NCI-H1694 treated with DMSO at 0.1 percent for 48 hours (cell line): ENCODE data around the gene GRID2IP.
A peak's percentile ranks its signal among the peaks of the same experiment; 100 is the strongest.
"Not testable (repeated sequence)": the region's sequence is repeated elsewhere in the genome, so short reads cannot be mapped to it uniquely, and the experiment has no call there.

Source experiments
- DNase-seq: peaks from one replicate; lab custom pipeline; 2025; lab: John Stamatoyannopoulos, UW

GRID2IP gene

DNA sequence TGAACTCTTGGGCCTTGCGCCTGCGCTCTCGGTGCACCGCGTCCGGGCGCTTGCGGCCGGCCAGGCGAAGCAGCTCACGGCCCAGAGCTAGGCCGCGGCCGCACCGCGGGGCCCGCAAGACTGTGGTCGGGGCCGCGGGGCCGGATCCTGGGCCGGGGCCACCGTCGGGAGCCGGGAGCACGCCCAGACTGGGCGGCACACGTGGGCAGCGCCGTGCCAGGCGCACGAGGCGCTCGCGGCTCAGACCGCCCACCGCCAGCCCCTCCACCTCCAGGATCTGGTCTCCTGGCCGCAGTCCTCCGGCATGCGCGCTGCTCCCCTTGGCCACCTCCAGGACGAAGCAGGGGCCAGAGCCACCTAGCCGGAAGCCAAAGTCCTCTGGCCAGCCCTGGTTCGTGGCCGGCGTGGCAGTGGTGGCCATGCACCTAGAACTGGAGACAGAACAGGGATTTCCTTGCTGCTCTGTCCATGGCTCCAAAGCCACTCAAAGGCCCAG is at the start of gene GRID2IP:
GRID2IP (minus strand) TSS at position 446 of the 496 bp plus-strand sequence; CDS start at position 421, 25 bp downstream.
- no peak for DNase-seq

DNA sequence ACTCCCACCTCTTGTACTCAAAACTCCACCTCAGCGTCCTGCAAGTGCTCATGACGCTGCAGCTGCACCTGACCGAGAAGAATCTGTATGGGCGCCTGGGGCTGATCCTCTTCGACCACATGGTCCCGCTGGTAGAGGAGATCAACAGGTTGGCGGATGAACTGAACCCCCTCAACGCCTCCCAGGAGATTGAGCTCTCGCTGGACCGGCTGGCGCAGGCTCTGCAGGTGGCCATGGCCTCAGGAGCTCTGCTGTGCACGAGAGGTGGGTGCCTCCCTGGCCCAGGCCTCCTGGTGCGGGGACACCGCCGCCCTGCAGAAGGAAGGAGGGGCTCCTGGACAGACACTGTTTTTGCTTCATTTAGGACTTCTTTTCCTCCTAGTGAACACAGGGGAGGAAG is 48.8 kb upstream of the GRID2IP start:
- no peak for DNase-seq

DNA sequence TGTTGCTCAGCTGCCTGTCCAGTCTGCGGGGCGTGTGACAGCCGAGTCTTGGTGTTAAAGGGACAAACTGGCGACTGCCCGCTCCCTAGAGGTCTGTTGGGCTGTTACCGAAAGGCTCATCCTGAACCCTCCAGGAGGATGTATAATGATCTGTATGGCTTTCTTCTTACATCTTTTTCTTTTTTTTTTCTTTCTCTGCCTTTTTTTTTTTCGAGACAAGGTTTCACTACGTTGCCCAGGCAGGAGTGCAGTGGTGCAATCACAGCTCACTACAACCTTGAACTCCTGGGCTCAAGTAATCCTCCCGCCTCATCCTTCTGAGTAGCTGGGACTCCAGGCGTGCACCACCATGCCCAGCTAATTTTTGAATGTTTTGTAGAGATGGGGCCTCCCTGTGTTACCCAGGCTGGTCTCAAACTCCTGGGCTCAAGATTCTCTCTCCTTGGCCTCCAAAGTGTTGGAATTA is 39.4 kb upstream of the GRID2IP start:
- no peak for DNase-seq

DNA sequence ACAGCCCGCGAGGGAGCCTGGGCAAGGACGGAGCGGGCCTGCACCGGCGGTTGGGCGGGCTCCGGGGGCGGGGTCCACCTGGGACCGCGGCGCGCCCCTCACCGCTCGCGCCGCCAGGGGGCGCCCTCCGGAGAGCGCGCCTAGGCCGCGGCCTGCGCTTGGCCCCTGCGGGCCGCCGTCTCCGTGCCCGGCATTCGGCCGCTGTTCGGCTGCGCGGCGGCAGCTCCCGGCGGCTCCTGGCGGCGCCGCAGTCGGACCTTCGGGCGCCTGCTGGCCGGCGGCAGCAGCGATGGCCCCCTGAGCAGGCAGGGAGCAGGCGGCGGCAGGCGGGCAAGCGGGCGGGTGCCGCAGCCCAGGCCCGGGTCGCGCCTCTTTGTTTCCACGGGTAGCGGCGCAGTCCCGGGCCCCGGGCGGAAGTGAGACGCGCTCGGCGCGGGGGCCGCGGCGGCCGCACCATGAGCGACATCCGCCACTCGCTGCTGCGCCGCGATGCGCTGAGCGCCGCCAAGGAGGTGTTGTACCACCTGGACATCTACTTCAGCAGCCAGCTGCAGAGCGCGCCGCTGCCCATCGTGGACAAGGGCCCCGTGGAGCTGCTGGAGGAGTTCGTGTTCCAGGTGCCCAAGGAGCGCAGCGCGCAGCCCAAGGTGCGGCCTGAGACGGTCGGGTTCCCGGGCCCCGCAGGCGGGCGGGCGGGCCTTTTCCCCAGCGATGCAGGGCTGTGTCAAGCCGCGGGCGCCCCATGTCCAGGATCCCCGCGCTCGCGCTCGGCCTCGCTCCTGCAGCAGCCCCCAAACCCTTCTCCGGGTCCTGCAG is 38.8 kb upstream of the GRID2IP start, which contains the start of gene INTS15:
INTS15 (plus strand) TSS at position 193 of the 816 bp plus-strand sequence; CDS start at position 456, 263 bp downstream.
- DNase-seq: peak; percentile 45

DNA sequence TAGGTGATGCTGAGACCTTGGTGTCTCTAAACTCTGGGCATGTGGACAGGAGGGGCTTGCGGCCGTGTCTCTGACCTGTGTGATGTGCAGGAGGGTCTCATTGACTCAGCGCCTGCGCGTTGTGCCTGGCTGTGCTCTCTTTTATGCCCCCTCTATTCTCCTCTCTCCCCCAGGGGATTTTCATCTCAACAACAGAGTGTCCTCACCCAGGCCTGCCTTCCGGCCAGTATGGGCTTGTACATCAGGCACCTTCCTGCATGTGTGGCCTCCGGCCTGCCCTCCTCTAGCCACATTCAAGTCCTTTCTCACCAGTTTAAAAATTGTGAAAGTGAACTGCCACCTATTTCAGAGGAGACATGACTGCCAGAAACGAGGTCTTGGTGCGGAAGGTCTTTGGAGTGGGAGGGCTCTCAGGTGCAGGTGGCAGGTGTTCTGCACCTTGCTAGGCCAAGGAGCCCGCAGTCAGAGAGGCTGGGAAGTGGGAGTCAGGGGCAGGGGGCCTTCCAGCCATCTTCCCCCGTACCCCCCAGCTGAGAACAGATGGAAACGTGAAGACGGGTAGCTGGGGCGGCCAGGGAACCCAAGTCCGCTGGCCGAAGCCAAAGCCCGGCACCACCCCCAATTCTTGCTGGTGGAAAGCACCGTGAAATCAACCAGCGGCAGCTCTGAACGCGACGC is 38.0 kb upstream of the GRID2IP start:
- no peak for DNase-seq

DNA sequence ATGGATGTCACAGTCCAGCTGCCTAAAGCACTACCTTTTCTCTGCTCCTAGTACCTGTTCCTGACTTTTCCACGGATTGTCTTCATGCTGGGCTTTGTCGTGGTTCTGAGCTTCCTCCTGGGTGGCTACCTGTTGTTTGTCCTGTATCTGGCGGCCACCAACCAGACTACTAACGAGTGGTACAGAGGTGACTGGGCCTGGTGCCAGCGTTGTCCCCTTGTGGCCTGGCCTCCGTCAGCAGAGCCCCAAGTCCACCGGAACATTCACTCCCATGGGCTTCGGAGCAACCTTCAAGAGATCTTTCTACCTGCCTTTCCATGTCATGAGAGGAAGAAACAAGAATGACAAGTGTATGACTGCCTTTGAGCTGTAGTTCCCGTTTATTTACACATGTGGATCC is 37.3 kb upstream of the GRID2IP start:
- no peak for DNase-seq

DNA sequence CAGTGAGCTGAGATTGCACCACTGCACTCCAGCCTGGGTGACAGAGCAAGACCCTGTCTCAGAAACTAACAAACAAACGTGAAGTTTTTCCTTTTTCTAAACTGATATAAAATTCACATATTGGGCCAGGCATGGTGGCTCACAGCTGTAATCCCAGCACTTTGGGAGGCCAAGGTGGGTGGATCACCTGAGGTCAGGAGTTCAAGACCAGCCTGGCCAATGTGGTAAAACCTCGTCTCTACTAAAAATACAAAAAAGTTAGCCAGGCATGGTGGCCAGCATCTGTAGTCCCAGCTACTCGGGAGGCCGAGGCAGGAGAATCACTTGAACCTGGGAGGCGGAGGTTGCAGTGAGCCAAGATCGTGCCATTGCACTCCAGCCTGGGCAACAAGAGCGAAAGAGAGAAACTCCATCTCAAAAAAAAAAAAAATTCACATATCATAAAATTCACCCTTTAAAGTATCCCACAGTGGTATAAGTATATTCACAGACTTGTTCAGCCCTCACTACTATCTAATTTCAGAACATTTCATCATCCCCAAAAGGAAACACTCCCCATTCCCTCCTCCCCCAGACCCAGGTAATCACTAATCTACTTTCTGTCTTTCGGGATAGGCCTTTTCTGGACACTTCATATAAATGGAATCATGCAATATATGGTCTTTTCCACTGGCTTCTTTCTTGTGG is 34.6 kb upstream of the GRID2IP start:
- not testable (repeated sequence) for DNase-seq

DNA sequence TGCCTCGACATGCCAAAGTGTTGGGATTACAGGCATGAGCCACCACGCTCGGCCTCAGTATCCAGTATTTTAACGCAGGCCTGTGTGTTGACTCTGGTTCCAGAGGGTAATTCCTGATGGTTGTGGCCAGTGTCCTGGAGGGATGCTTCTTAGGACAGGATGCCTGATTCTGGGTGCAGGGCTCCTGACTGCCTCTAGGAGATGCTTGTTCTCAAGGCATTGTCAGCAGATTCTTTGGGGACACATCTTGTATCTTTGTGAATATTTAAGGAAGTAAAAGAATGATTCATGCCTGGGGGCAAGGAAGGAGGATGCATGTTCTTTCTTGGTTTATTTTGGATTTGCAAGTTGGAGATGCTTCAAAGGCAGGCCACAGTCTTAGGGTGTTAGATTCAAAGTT is 28.2 kb upstream of the GRID2IP start:
- no peak for DNase-seq

DNA sequence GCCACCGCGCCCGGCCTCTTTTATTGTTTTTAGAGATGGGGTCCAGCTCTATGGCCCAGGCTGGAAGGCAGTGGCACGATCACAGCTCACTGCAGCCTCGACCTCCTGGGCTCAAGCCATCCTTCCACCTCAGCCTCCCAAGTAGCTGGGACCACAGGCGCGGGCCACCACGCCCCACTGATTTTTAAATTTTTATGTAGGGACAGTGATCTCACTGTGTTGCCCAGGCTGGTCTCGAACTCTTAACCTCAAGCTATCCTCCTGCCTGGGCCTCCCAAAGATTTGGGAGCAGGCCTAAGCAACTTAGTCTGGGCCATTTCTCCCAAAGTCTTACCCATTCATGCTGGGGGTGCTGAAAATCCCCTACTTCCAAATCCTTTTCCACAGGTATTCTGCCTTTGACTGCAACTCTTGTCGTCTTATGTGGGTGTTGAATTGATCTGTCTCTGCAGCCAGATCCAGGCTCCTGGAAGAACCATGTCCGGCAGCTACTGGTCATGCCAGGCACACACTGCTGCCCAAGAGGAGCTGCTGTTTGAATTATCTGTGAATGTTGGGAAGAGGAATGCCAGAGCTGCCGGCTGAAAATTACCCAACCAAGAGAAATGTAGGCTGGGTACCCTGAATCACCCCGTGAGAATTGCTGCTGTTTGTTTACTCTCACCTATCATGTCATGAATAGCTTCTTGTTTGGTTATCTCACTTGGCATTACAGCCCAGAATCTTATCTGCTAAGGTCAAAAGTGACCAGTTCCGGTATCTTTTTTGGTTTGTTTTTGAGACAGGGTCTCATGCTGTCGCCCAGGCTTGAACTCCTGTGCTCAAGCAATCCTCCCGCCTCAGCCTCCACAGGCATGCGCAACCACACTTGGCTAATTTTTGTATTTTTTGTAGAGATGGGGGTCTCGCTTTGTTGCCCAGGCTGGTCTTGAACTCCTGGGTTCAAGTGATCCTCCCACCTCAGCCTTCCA is 27.1 kb upstream of the GRID2IP start:
- no peak for DNase-seq

DNA sequence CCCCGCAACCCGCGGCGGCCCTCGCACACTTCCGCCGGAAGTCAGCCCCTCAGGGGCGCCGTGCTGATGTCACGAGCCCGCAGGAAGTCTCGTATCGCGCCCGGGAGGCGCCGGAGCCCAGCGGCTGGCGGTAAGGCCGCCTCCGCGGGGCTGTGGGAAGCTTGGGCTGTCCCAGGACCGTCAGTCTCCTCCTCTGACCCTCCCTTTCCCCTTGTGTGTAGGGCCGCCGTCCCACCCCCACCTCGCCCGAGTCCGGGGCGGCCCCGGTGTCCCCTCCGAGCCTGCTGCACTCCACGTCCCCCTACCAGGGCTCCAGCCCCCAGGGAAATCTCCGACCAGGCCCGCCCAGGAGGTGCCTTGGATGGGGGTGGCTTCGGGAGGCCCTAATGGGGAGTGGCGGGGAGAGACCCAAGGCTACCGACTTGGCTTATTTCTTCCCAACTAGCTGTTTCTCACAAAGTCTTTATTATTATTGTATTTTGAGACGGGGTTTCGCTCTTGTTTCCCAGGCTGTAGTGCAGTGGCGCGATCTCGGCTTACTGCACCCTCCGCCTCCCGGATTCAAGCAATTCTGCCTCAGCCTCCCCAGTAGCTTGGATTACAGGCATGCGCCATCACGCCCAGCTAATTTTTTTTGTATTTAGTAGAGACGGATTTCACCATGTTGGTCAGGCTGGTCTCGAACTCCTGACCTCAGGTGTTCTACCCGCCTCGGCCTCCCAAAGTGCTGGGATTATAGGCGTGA is 26.3 kb upstream of the GRID2IP start, which contains the start of gene ZDHHC4:
ZDHHC4 (plus strand) TSS at position 86 of the 745 bp plus-strand sequence. CDS start 3,108 bp downstream, outside the sequence.
- DNase-seq: peak; percentile 78

DNA sequence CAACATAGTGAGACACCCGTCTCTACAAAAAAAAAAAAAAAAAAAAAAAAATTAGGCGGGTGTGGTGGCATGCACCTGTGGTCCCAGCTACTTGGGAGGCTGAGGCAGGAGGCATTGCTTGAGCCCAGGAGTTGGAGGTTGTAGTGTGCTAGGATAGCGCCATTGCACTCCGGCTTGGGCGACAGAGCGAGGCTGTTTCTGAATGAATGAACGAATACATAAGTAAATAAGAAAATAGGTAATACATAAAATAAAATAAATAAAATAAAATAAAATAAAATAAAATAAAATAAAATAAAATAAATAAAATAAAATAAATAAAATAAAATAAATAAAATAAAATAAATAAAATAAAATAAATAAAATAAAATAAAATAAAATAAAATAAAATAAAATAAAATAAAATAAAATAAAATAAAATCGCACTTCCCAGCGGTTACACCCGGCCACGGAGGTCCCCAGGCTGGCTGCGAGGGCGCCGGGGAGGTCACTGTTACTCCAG is 25.7 kb upstream of the GRID2IP start:
- not testable (repeated sequence) for DNase-seq

DNA sequence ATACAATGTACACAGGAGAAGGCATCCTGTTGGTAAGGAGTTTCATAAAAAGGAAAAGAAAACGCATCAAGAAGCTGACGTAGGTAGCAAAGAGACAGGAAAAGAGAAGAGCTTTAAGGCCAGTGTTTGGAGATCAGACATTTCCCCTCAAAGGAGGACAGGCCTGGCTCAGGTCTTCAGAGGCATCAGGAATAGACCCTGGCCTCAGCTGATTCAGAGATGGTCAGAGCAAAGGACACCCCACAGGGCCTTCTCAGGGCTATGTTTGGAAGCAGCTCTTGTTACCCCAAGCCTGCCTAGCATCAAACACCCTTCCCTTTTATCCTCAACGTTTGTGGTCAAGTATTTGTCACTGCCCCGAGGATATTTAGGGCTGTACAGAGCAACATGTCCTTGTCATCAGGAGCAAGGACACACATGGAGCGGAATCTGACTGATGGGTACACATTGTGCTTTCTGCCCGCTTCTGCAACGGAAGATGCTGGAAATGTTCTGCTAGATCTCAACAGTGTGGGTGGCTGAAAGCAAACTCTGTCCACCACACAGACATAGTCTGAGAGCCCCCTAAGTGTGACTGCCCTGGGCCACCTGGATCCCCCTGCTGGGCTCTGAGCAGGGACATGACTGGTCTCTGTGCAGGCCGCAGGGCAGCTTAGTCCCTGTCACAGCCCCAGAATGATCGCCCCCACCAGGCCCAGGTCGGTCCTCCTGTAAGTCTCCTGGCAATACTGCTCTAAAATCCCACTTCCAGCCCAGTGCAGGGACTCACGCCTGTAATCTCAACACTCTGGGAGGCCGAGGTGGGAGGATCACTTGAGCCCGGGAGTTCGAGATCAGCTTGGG is 25.0 kb upstream of the GRID2IP start:
- DNase-seq: no peak

DNA sequence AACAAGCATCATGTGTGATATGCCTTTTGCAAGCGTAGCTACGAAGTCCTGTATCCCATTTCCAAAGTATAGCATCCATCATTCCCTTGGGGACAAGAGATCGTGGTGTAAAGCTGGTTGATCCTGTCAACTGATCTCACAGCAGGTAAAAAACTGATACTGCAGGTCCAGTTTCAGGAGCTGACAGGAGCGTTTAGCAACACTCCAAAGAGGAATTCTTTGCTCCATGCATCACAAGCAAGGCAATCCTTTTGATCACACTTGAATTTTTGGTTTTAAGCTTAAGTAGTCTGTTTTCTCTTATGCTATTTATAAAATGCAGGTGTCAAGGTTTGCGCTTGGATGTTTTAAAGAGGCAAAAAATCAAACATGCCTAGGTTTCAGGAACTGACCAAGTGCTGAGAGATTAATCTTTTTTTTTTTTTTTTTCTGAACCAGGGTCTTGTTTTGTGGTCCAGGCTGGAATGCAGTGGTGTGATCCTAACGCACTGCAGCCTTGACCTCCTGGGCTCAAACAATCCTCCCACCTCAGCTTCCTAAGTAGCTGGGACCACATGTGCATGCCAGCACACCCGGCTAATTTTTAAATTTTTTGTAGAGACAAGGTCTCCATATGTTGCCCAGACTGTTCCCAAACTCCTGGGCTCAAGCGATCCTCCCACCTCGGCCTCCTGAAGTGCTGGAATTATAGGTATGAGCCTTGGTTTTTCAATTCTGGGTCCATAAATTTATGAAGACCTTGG is 24.2 kb upstream of the GRID2IP start:
- no peak for DNase-seq

DNA sequence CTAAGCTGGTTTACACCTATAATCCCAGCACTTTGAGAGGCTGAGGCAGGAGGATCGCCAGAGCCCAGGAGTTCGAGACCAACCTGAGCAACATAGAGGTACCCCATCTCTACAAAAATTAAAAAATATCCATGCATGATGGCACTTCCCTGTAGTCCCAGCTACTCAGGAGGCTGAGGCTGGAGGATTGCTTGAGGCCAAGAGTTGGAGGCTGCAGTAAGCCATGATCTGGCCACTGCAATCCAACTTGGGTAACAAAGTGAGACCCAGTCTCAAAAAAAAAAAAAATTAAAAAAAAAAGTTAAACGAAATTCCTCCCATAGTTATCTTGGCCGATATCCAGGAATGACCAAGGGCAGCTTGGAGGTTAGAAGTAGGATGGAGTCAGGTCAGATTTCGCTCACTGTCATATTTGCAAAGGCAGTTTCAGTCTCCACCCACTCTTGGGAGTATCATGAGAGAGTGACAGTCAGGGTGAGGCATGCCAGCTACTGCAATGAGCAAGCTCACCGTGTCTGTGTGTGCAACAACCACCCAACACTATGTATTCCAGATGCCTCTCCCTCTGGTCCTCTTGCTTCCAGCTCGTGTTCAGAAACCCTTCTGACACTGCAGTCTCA is 20.0 kb upstream of the GRID2IP start:
- DNase-seq: no peak

DNA sequence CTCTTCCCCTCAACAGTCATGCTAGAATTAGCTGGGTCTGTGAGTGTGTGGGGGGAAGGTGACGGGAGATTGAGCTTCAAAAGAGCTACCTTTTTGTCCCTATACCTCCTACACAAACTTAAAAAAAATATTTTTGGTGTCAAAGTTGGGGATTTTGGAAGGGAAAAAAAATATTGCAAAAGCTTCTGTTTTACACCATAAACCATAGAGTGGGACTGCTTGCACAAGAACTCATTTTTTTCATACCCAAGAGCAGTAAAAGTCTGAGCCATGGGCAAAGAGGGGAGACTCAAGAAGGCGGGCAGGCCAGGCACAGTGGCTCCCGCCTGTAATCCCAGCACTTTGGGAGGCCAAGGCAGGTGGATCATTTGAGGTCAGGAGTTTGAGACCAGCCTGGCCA is 16.6 kb upstream of the GRID2IP start:
- no peak for DNase-seq

DNA sequence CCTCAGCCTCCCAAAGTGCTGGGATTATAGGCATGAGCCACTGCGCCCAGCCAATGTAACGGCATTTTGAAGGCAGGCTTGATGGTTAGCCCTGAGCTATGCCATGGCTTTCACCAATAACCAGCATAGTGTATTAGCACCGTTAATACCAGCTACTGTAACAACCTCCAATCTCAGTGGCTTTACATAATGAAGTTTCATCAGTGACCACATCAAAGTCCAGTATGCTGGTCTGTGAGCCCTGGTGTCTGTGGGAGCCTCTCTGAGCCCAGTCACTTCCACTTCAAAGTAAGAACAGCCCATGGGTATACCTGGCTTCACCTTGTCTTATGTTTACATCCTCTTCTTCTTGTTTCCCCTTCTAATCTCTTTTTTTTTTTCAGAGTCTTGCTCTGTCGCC is 14.4 kb upstream of the GRID2IP start:
- DNase-seq: no peak

DNA sequence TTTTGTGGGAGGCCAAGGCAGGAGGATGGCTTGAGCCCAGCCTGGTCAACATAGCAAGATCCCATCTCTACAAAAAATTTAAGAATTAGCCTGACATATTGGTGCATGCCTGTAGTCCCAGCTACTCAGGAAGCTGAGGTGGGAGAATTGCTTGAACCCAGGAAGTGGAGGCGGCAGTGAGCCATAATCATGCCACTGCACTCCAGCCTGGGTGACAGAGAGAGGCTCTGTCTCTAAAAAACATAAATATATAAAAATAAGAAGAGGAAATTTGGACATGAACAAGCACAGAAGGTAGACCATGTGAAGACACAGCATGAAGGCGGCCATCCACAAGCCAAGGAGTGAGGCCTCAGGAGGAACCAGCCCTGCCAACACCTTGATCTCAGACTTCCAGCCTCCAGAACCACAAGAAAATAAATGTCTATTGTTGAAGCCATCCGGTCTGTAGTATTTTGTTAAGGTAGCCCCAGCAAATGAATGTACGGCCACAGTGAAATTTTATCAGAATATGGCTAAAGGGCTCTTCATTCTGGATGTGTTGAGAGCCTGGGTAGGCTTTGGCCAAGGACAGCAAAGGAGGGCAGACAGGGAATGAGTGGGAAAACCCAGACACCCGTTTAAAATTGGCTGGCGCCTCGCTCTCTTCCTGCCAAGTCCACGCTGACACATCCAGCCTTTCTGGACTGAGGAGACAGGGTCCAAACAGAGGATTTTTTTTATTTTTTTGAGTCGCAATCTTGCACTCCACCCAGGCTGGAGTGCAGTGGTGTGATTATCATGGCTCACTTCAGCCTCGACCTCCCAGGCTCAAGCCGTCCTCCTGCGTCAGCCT is 12.9 kb upstream of the GRID2IP start:
- no peak for DNase-seq
